HL-60 (cell line): ENCODE measurements around the gene RGS7.

Source experiments
- DNase-seq, 2 experiments: peaks; one replicate each; pipeline ENCODE4 v3.0.0-alpha.2; 2010 to 2020; ENCODE audit warnings: low read depth in 1 of 2, low spot score in 1 of 2
- H3K27ac ChIP-seq: fragments of 250-450 bp; sonication (Bioruptor Pico); replicated peaks from 2 replicates; pipeline ENCODE4 v1.5.1; 2020; ENCODE audit warnings: mild to moderate bottlenecking, moderate library complexity
- H3K27me3 ChIP-seq: fragments of 250-450 bp; sonication (Bioruptor Pico); 2 replicates; pipeline ENCODE4 v1.5.1; 2021; ENCODE audit warnings: mild to moderate bottlenecking, moderate library complexity; ENCODE audit not compliant: insufficient read depth, poor library complexity, severe bottlenecking
- H3K4me3 ChIP-seq: replicated peaks from 2 replicates; pipeline ENCODE4 v1.5.1; 2011; ENCODE audit warnings: mild to moderate bottlenecking, control low read depth, low read length; ENCODE audit not compliant: insufficient read depth
- CTCF ChIP-seq: IDR thresholded peaks from one replicate; pipeline ENCODE4 v1.5.1; 2011; ENCODE audit warnings: low read length, control low read depth, inconsistent platforms; ENCODE audit not compliant: insufficient read depth
- GABPA ChIP-seq: IDR thresholded peaks from 2 replicates; pipeline ENCODE4 v1.6.1; 2012; ENCODE audit warnings: low read depth
- POLR2AphosphoS5 ChIP-seq: IDR thresholded peaks from 2 replicates; pipeline ENCODE4 v1.6.1; 2012; ENCODE audit warnings: low read depth
- SPI1 ChIP-seq: IDR thresholded peaks from 2 replicates; pipeline ENCODE4 v1.6.1; 2012; ENCODE audit warnings: low read depth, mild to moderate bottlenecking, borderline replicate concordance
- TF ChIP-seq, protein P1 (sequence below): IDR thresholded peaks from 2 replicates; pipeline ENCODE4 v1.6.1; 2012; ENCODE audit warnings: low read depth; ENCODE audit not compliant: insufficient replicate concordance

Gene RGS7

DNA sequence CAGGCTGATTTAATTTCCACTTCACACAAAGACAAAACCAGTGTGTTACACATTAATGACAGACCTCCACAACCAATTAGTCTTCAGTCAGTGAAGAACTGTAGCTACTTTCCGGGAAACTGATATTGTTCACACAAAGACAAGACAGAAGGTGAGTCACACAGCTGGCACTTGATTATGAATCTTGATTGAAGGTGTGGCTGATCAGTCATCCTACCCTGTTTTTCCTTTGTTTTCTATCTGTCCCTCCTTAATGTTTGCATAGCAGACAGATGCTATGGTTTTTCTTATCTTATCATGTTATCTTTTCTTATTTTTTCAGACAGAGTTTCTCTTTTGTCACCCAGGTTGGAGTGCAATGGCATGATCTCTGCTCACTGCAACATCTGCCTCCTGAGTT, 560.0 kb downstream of the RGS7 start:
- H3K4me3 ChIP-seq: no peak overlapping the region
- no peak overlapping the region for H3K27ac ChIP-seq
- no peak for DNase-seq
- no peak for TF ChIP-seq SPI1
- no peak for TF ChIP-seq CTCF
- TF ChIP-seq, protein P1, sequence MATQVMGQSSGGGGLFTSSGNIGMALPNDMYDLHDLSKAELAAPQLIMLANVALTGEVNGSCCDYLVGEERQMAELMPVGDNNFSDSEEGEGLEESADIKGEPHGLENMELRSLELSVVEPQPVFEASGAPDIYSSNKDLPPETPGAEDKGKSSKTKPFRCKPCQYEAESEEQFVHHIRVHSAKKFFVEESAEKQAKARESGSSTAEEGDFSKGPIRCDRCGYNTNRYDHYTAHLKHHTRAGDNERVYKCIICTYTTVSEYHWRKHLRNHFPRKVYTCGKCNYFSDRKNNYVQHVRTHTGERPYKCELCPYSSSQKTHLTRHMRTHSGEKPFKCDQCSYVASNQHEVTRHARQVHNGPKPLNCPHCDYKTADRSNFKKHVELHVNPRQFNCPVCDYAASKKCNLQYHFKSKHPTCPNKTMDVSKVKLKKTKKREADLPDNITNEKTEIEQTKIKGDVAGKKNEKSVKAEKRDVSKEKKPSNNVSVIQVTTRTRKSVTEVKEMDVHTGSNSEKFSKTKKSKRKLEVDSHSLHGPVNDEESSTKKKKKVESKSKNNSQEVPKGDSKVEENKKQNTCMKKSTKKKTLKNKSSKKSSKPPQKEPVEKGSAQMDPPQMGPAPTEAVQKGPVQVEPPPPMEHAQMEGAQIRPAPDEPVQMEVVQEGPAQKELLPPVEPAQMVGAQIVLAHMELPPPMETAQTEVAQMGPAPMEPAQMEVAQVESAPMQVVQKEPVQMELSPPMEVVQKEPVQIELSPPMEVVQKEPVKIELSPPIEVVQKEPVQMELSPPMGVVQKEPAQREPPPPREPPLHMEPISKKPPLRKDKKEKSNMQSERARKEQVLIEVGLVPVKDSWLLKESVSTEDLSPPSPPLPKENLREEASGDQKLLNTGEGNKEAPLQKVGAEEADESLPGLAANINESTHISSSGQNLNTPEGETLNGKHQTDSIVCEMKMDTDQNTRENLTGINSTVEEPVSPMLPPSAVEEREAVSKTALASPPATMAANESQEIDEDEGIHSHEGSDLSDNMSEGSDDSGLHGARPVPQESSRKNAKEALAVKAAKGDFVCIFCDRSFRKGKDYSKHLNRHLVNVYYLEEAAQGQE: no peak
- TF ChIP-seq GABPA: no peak
- no peak for TF ChIP-seq POLR2AphosphoS5
- no peaks in the 10 kb centered on the region for H3K27me3 ChIP-seq

DNA sequence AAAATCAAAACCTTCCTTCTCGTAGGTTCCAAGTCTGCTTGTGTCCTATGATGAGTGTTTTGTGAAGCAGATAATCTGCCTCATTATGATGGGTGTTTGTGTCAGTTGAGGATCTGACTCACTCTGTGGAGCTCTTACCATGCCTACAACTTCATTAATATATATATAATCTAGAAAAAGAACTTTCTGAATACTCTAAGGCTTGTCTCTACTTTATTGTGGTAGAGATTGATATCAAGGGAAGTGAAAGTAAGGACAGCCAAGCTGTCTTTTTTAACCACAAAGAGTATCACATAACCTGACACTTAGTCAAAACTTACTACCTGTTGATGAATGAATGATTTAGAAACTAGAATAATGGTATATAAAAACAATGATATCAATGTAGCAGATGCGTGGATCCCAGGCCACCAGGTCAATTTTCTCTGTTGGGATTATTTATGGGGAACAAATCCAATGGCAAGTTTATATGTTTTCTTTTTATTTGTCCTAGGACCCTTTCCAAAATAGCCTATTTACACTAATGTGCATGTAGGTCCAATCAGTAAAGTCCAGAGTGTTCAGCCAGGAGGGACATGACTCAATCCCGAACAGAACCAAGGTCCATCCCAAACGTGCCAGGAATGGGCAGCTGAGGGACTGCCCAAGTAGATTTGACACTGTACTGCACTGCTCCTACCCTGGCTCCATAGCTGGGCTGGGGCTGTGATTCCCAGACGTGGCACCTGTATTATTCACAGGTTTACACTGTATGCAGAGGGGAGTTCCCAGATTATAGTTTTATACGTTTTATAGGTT, 562.8 kb downstream of the RGS7 start:
- H3K4me3 ChIP-seq: no peak overlapping the region
- TF ChIP-seq CTCF: no peak
- TF ChIP-seq, protein P1: no peak
- no peak for TF ChIP-seq SPI1
- TF ChIP-seq GABPA: no peak
- no peak for TF ChIP-seq POLR2AphosphoS5
- no peak for DNase-seq
- H3K27ac ChIP-seq: no peak overlapping the region
- H3K27me3 ChIP-seq: no peaks in the 10 kb centered on the region

- TF ChIP-seq GABPA (no peak), POLR2AphosphoS5 (no peak), CTCF (no peak)
- TF ChIP-seq, protein P1: no peak
- DNase-seq: no peak
- Histone ChIP-seq H3K27me3 (no peaks in the 10 kb centered on the region), H3K4me3 (no peak overlapping the region), H3K27ac (no peak overlapping the region)
Measured at GRCh38 chr1:240792915-240793529, 564.0 kb downstream of the RGS7 start.
